ENCODE data around the gene SHISA9.

DNA sequence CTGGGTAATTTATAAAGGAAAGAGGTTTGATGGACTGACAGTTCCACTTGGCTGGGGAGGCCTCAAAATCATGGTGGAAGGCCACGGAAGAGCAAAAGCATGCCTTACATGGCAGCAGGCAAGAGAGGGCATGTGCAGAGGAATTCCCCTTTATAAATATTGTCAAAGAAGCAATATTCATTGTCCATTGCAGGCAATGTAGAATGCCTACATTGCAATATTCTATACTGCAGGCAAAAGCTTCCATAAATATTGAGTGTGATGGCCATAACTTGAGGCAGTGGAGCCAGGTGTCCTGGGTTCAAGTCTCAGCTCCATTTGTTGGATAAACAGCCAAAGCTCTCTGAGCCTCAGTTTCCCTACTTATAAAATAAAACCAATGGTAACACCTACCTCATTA is 322.3 kb downstream of the SHISA9 start:
- TF ChIP-seq CTCF (IDR thresholded peaks at IDR 0.05 in 4 of 5, conservative IDR thresholded peaks at IDR 0.05 in 1 of 5) (no peak), POLR2A (IDR thresholded peaks at IDR 0.05) (no peak)
